ENCODE data around the gene ADAM10. TPM values are rescaled to one million over a fixed set of nuclear protein-coding genes. Genes with fewer than 3 reads are reported as not detected.

Gene ADAM10
- total RNA-seq, 1 experiment from 2014 or later: 239 TPM

GRCh38 chr15:58738046-58738707, 11.3 kb downstream of the ADAM10 start:
- intact Hi-C loops (cut with micrococcal nuclease; ENCODE audit: unreplicated experiment): no loop called here
- H3K27ac ChIP-seq: peak overlapping the region; percentile 33; the same call in 1 of the 2 replicates
- no peak overlapping the region for H3K4me3 ChIP-seq
- no peaks in the 10 kb centered on the region for H3K9me3 ChIP-seq (ENCODE audit: insufficient read depth, low read depth)
- no peaks in the 10 kb centered on the region for H3F3A ChIP-seq (ENCODE audit: insufficient read depth, low read depth)
- peaks cover 20% of the 10 kb centered on the region for H3K4me1 ChIP-seq (replicated peaks; ENCODE audit: insufficient read depth)
- H3K79me2 ChIP-seq (ENCODE audit: low read depth): peaks cover 96% of the 10 kb centered on the region
- ChIA-PET POLR2A (ENCODE audit: unreplicated experiment) (no interaction called here), CTCF (no interaction called here)
- no peaks in the 10 kb centered on the region for H3K36me3 ChIP-seq (ENCODE audit: low read depth)
- peaks cover 13% of the 10 kb centered on the region for H4K20me1 ChIP-seq (ENCODE audit: insufficient read depth)
- peak in 1 of 2 experiments; percentile 58 for DNase-seq
- no peak for TF ChIP-seq EZH2 (IDR thresholded peaks at IDR 0.05; ENCODE audit: low read depth)
- no peak for TF ChIP-seq CTCF (conservative IDR thresholded peaks at IDR 0.05)
- no peaks in the 10 kb centered on the region for H3K9me2 ChIP-seq (ENCODE audit: insufficient read depth)
- H2AFZ ChIP-seq: no peak overlapping the region
- no TSS peak for BruUV-seq (replicated peaks)
- peak overlapping the region; percentile 36 for H3K4me2 ChIP-seq
- H3K27me3 ChIP-seq (ENCODE audit: insufficient read depth, low read depth): no peaks in the 10 kb centered on the region

GRCh38 chr15:58737298-58737697, 12.2 kb downstream of the ADAM10 start:
- TF ChIP-seq CTCF (conservative IDR thresholded peaks at IDR 0.05): no peak
- TF ChIP-seq EZH2 (IDR thresholded peaks at IDR 0.05; ENCODE audit: low read depth): no peak
- Histone ChIP-seq H3K9me2 (ENCODE audit: insufficient read depth) (no peaks in the 10 kb centered on the region), H3K27ac (0 out of 2 replicates have a peak overlapping the region, but pooled peaks have one; percentile 2), H3K4me2 (no peak overlapping the region), H3K27me3 (ENCODE audit: insufficient read depth, low read depth) (no peaks in the 10 kb centered on the region), H3K4me3 (no peak overlapping the region), H2AFZ (no peak overlapping the region), H3F3A (ENCODE audit: insufficient read depth, low read depth) (no peaks in the 10 kb centered on the region), H3K79me2 (ENCODE audit: low read depth) (peaks cover 96% of the 10 kb centered on the region), H3K9me3 (ENCODE audit: insufficient read depth, low read depth) (no peaks in the 10 kb centered on the region), H4K20me1 (ENCODE audit: insufficient read depth) (peaks cover 13% of the 10 kb centered on the region), H3K36me3 (ENCODE audit: low read depth) (no peaks in the 10 kb centered on the region), H3K4me1 (replicated peaks; ENCODE audit: insufficient read depth) (peaks cover 24% of the 10 kb centered on the region)
- no TSS peak for BruUV-seq (replicated peaks)
- ChIA-PET POLR2A (ENCODE audit: unreplicated experiment) (no interaction called here), CTCF (no interaction called here)
- DNase-seq: no peak
- intact Hi-C loops (cut with micrococcal nuclease; ENCODE audit: unreplicated experiment): no loop called here

GRCh38 chr15:58736018-58736643, 13.4 kb downstream of the ADAM10 start:
- Histone ChIP-seq H3K4me3 (no peak overlapping the region), H4K20me1 (ENCODE audit: insufficient read depth) (peaks cover 13% of the 10 kb centered on the region), H3K9me3 (ENCODE audit: insufficient read depth, low read depth) (no peaks in the 10 kb centered on the region), H2AFZ (no peak overlapping the region), H3K4me2 (no peak overlapping the region), H3K4me1 (replicated peaks; ENCODE audit: insufficient read depth) (peaks cover 29% of the 10 kb centered on the region), H3K27ac (no peak overlapping the region), H3K9me2 (ENCODE audit: insufficient read depth) (no peaks in the 10 kb centered on the region), H3K27me3 (ENCODE audit: insufficient read depth, low read depth) (no peaks in the 10 kb centered on the region), H3K36me3 (ENCODE audit: low read depth) (no peaks in the 10 kb centered on the region), H3K79me2 (ENCODE audit: low read depth) (peaks cover 96% of the 10 kb centered on the region), H3F3A (ENCODE audit: insufficient read depth, low read depth) (no peaks in the 10 kb centered on the region; the same call in 1 of the 2 replicates)
- BruUV-seq (replicated peaks): no TSS peak
- intact Hi-C loops (cut with micrococcal nuclease; ENCODE audit: unreplicated experiment): no loop called here
- POLR2A ChIA-PET (ENCODE audit: unreplicated experiment): interaction anchor here (0.6 to 0.7 kb wide), 2 partner anchors 107 to 519 kb away, joined by 3 to 6 read pairs; no protein-coding TSS in a partner anchor
- no peak for DNase-seq
- CTCF ChIA-PET: no interaction called here
- no peak for TF ChIP-seq EZH2 (IDR thresholded peaks at IDR 0.05; ENCODE audit: low read depth)
- TF ChIP-seq CTCF (conservative IDR thresholded peaks at IDR 0.05): no peak

All from PC-9 (cell line).